Measurements from ENCODE around the gene FAM120AOS. TPM values are rescaled to one million over a fixed set of nuclear protein-coding genes. Genes with fewer than 3 reads are reported as not detected.

The FAM120AOS gene
- polyA plus RNA-seq, 1 of the 3 experiments (the other 2 are of a cell fraction), result 30.1 TPM

DNA sequence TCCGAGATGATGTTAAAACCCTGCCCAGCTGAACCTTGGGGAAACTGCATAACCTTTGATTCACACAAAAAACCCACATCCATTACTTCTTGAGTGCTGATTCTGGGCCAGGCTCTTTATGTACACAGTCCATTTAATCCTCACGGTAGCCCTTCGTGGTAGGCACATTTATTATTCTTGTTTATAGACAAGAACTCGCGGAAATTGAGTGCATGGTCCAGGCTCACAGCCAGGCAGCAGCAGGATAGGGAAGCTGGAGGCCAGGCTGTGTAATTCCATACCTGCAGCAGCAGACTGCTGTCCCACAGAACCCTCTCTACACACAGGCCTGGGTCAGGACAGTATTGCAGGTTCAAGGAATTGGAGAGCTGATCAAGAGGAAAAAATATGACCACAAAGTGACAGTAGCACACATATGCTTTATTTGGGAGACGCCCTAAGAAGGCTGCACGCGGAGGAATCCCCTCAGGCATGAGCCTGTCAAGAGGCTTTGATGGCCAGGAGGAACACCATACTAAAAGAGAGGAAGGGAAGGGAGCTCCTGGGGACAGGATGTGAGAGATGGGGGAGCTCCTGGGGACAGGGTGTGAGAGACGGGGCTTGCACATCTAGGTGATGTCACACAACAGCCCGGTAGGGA is 30.3 kb downstream of the FAM120AOS start (continued):
- no peak for TF ChIP-seq MEF2A (IDR thresholded peaks at IDR 0.05; ENCODE audit: borderline replicate concordance, low read depth)
- TF ChIP-seq MXI1 (IDR thresholded peaks at IDR 0.05; ENCODE audit: low read depth, low read length), result no peak
- TF ChIP-seq, protein P1, sequence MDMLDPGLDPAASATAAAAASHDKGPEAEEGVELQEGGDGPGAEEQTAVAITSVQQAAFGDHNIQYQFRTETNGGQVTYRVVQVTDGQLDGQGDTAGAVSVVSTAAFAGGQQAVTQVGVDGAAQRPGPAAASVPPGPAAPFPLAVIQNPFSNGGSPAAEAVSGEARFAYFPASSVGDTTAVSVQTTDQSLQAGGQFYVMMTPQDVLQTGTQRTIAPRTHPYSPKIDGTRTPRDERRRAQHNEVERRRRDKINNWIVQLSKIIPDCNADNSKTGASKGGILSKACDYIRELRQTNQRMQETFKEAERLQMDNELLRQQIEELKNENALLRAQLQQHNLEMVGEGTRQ (IDR thresholded peaks at IDR 0.05; ENCODE audit: borderline replicate concordance, low read depth, low read length), result no peak
- no peak for TF ChIP-seq RXRA (IDR thresholded peaks at IDR 0.05; ENCODE audit: borderline replicate concordance, low read depth)

DNA sequence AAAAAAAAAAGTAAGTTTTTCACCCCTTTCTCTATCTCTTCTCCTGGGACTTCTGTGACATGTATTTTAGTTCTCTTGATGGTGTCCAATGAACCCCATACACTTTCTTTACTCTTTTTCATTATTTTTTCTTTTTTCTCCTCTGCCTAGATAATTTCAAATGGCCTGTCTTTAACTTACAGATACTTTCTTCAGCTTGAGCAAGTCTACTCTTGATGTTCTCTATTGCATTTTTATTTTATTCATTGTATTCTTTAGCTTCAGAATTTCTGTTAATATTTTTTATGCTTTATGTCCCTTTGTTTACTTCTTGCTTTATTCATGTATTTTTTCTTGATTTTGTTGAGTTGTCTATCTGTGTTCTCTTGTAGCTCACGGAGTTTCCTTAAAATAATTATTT is 34.4 kb downstream of the FAM120AOS start:
- Histone ChIP-seq H3K4me3 (ENCODE audit: low read depth in 2 of 2, low read length in 1 of 2) (no peak overlapping the region), H3K27ac (ENCODE audit: low read depth in 2 of 2, low read length in 1 of 2) (no peak overlapping the region), H3K79me2 (ENCODE audit: insufficient read depth) (no peaks in the 10 kb centered on the region), H3K36me3 (replicated peaks in 1 of 2; ENCODE audit: control insufficient read depth in 1 of 2, insufficient read depth in 2 of 2, low read length in 1 of 2) (no peaks in the 10 kb centered on the region), H3F3A (replicated peaks; ENCODE audit: insufficient read depth) (no peaks in the 10 kb centered on the region), H3K9me2 (no peaks in the 10 kb centered on the region), H4K20me1 (ENCODE audit: insufficient read depth) (no peaks in the 10 kb centered on the region), H2AFZ (ENCODE audit: low read depth) (no peak overlapping the region), H3K27me3 (ENCODE audit: insufficient read depth) (no peaks in the 10 kb centered on the region), H3K9ac (no peak overlapping the region), H3K4me2 (no peak overlapping the region), H3K4me1 (ENCODE audit: control insufficient read depth in 1 of 2, insufficient read depth in 2 of 2, low read depth in 1 of 2, low read length in 1 of 2) (no peaks in the 10 kb centered on the region), H3K9me3 (no peaks in the 10 kb centered on the region)
- 7% methylated on average over 1 of the region's 1 CpG for WGBS (ENCODE audit: low lambda C conversion rate)
- ChIA-PET CTCF (no interaction called here), POLR2A (no interaction called here)
- TF ChIP-seq NRF1 (IDR thresholded peaks at IDR 0.05; ENCODE audit: low read depth, low read length) (no peak), GABPA (IDR thresholded peaks at IDR 0.05; ENCODE audit: low read depth) (no peak), MXI1 (IDR thresholded peaks at IDR 0.05; ENCODE audit: low read depth, low read length) (no peak), EZH2phosphoT487 (IDR thresholded peaks at IDR 0.05; ENCODE audit: borderline replicate concordance, low read depth) (no peak), POLR2AphosphoS5 (IDR thresholded peaks at IDR 0.05; ENCODE audit: low read depth, low read length) (no peak), RXRA (IDR thresholded peaks at IDR 0.05; ENCODE audit: borderline replicate concordance, low read depth) (no peak), FOSL2 (IDR thresholded peaks at IDR 0.05; ENCODE audit: borderline replicate concordance, low read depth) (no peak), YY1 (IDR thresholded peaks at IDR 0.05; ENCODE audit: low read depth) (no peak), TAF1 (IDR thresholded peaks at IDR 0.05; ENCODE audit: borderline replicate concordance, low read depth, low read length) (no peak), CHD2 (IDR thresholded peaks at IDR 0.05; ENCODE audit: low read length, partially characterized antibody) (no peak)
- TF ChIP-seq, protein P2, sequence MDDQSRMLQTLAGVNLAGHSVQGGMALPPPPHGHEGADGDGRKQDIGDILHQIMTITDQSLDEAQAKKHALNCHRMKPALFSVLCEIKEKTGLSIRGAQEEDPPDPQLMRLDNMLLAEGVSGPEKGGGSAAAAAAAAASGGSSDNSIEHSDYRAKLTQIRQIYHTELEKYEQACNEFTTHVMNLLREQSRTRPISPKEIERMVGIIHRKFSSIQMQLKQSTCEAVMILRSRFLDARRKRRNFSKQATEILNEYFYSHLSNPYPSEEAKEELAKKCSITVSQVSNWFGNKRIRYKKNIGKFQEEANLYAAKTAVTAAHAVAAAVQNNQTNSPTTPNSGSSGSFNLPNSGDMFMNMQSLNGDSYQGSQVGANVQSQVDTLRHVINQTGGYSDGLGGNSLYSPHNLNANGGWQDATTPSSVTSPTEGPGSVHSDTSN (IDR thresholded peaks at IDR 0.05), result no peak
- TF ChIP-seq, protein P3, sequence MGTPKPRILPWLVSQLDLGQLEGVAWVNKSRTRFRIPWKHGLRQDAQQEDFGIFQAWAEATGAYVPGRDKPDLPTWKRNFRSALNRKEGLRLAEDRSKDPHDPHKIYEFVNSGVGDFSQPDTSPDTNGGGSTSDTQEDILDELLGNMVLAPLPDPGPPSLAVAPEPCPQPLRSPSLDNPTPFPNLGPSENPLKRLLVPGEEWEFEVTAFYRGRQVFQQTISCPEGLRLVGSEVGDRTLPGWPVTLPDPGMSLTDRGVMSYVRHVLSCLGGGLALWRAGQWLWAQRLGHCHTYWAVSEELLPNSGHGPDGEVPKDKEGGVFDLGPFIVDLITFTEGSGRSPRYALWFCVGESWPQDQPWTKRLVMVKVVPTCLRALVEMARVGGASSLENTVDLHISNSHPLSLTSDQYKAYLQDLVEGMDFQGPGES (IDR thresholded peaks at IDR 0.05; ENCODE audit: low read depth, low read length), result no peak
- TF ChIP-seq, protein P4, sequence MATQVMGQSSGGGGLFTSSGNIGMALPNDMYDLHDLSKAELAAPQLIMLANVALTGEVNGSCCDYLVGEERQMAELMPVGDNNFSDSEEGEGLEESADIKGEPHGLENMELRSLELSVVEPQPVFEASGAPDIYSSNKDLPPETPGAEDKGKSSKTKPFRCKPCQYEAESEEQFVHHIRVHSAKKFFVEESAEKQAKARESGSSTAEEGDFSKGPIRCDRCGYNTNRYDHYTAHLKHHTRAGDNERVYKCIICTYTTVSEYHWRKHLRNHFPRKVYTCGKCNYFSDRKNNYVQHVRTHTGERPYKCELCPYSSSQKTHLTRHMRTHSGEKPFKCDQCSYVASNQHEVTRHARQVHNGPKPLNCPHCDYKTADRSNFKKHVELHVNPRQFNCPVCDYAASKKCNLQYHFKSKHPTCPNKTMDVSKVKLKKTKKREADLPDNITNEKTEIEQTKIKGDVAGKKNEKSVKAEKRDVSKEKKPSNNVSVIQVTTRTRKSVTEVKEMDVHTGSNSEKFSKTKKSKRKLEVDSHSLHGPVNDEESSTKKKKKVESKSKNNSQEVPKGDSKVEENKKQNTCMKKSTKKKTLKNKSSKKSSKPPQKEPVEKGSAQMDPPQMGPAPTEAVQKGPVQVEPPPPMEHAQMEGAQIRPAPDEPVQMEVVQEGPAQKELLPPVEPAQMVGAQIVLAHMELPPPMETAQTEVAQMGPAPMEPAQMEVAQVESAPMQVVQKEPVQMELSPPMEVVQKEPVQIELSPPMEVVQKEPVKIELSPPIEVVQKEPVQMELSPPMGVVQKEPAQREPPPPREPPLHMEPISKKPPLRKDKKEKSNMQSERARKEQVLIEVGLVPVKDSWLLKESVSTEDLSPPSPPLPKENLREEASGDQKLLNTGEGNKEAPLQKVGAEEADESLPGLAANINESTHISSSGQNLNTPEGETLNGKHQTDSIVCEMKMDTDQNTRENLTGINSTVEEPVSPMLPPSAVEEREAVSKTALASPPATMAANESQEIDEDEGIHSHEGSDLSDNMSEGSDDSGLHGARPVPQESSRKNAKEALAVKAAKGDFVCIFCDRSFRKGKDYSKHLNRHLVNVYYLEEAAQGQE (IDR thresholded peaks at IDR 0.05; ENCODE audit: low read depth, low read length), result no peak
- TF ChIP-seq, protein P1 (IDR thresholded peaks at IDR 0.05; ENCODE audit: borderline replicate concordance, low read depth, low read length), result no peak
- TF ChIP-seq, protein P5, sequence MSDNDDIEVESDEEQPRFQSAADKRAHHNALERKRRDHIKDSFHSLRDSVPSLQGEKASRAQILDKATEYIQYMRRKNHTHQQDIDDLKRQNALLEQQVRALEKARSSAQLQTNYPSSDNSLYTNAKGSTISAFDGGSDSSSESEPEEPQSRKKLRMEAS (IDR thresholded peaks at IDR 0.05; ENCODE audit: low read depth), result no peak
- no peak for DNase-seq
